NCI-H446 treated with DMSO at 0.1 percent for 48 hours (cell line): Measurements from ENCODE around the gene VEGFA.

Experiments used
- DNase-seq: peaks from one replicate; lab custom pipeline; 2025; lab: John Stamatoyannopoulos, UW

VEGFA gene

GRCh38 chr6:43785220-43785752 is 15.3 kb downstream of the VEGFA start:
- DNase-seq = no peak

GRCh38 chr6:43785904-43786303 is 15.9 kb downstream of the VEGFA start:
- DNase-seq = no peak

- no peak for DNase-seq
These were observed 16.8 kb downstream of the VEGFA start for GRCh38 chr6:43786664-43787329.

- DNase-seq = no peak
These were observed 18.3 kb downstream of the VEGFA start for GRCh38 chr6:43788301-43788700.

GRCh38 chr6:43789447-43789846 is 19.4 kb downstream of the VEGFA start:
- no peak for DNase-seq

- DNase-seq = no peak
These were observed 20.0 kb downstream of the VEGFA start for GRCh38 chr6:43790031-43790430.

- DNase-seq = no peak
These were observed 21.9 kb downstream of the VEGFA start for GRCh38 chr6:43791745-43792422.

GRCh38 chr6:43793154-43793874 is 23.3 kb downstream of the VEGFA start:
- DNase-seq = no peak

GRCh38 chr6:43793875-43794242 is 23.8 kb downstream of the VEGFA start:
- no peak for DNase-seq

- no peak for DNase-seq
These were observed 25.4 kb downstream of the VEGFA start for GRCh38 chr6:43795421-43795820.

- DNase-seq = no peak
These were observed 26.2 kb downstream of the VEGFA start for GRCh38 chr6:43796168-43796567.

- DNase-seq = no peak
These were observed 27.2 kb downstream of the VEGFA start for GRCh38 chr6:43796903-43797890.

- no peak for DNase-seq
These were observed 27.9 kb downstream of the VEGFA start for GRCh38 chr6:43797919-43798318.

GRCh38 chr6:43798688-43799444 is 28.9 kb downstream of the VEGFA start:
- no peak for DNase-seq

GRCh38 chr6:43799551-43800297 is 29.7 kb downstream of the VEGFA start:
- no peak for DNase-seq

GRCh38 chr6:43800298-43800623 is 30.2 kb downstream of the VEGFA start:
- DNase-seq = no peak

- no peak for DNase-seq
These were observed 30.9 kb downstream of the VEGFA start for GRCh38 chr6:43800746-43801494.

GRCh38 chr6:43801495-43802181 is 31.6 kb downstream of the VEGFA start:
- DNase-seq = no peak
